TTC549 (cell line): ENCODE data around the gene SHE.
"Not testable (repeated sequence)": the region's sequence is repeated elsewhere in the genome, so short reads cannot be mapped to it uniquely, and the experiment has no call there.

ENCODE experiments used
- FAIRE-seq: peaks from 2 replicates; lab custom pipeline; 2012; peaks lifted over from hg19 to GRCh38; lab: Jason Lieb, UNC

SHE gene

DNA sequence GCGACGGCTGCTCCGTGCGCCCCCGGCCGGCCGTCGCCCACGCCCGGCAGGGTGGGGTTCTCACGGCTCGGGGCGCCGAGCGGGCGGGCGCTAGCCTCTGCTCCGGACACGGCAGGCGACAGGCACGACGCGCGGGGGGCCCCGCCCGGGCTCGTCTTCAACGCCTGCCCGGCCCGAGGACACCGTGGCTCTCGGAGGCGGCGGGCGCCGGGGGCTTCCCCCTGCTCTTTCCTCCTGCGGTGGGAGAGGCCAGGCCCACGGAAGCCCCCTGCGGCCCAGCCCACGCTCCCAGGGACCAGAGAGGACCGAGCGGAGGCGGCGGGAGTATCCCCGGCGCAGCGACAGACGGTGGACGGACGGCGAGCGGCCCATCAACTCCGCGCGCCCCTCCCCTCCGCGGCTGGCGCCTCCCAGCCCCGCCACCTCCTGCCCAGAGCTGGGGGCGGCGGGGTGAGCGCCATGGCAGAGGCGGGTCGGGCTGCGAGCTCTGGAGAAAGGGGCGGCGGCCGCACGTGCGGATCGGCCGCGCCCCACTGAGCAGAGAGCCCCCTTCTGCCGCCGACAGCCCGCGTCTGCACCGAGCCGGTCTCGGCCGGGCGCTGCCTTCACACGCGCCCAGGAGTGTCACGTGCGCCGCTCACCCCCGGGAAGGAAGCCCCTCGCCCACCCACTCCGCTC is at the start of gene SHE, which contains the start of gene TDRD10:
Gene SHE (minus strand): TSS at position 347 of the 678 bp plus-strand sequence. CDS start 386 bp downstream, outside the sequence.
Gene TDRD10 (plus strand): TSS at position 154 of the 678 bp plus-strand sequence. CDS start 4,685 bp downstream, outside the sequence.
- FAIRE-seq = no peak

DNA sequence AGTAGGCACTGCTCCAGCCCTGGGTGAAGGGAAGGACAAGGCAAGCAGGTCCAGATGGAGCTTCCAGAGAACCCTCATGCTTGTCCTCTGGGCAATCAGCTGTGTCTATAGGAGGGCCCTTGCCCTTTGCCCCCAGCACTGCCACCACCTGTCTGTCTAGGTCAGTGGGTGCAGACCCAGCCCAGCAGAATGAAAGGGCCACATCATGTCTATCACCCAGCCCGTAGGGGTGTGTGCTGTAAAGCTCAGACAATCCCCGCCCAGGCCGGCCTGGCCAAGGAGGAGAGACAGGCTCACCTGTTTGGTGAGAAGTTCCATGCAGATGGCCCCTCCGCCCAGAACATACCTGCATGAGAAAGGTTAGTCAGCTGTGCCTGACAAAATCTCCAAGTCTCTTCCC is 49.3 kb upstream of the SHE start:
- no peak for FAIRE-seq

DNA sequence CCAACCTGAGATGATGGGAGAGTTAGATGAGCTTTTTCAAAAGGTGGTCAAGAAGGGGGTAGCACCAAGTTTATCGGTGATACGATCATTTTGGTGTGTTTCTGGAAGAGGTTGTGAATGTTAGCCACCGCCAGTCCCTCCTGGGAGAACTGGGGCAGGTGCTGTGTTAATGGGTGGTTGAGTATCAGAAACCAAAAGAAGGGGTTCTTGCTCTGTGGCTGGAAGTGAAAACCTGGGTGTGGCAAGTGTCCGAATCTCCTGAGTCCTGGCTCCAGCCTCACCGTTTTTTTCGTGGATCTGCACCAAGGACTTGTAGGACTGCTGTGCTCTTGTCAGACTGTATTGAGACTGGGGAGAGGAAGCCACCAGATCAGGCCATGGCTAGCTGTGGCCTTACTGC is 48.4 kb upstream of the SHE start:
- no peak for FAIRE-seq

DNA sequence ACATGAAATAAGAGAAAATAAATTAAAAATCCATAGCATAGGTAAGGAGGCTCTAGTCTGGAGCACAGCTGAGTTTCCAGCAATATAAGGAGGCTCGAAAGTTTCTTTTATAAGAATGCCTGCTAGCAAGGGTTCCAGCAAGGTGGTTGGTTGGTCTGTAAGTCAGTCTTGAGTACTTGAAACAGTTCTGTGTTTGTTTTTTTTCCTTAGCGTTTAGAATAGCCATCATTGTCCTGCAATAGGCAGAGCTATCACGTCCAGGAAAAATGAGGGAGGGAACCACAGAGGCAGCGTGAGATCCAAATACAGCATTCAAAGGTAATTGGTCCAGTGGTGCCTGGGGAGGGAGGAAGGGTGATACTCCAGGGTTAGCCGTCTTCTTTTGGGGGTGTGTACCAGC is 47.9 kb upstream of the SHE start:
- no peak for FAIRE-seq

DNA sequence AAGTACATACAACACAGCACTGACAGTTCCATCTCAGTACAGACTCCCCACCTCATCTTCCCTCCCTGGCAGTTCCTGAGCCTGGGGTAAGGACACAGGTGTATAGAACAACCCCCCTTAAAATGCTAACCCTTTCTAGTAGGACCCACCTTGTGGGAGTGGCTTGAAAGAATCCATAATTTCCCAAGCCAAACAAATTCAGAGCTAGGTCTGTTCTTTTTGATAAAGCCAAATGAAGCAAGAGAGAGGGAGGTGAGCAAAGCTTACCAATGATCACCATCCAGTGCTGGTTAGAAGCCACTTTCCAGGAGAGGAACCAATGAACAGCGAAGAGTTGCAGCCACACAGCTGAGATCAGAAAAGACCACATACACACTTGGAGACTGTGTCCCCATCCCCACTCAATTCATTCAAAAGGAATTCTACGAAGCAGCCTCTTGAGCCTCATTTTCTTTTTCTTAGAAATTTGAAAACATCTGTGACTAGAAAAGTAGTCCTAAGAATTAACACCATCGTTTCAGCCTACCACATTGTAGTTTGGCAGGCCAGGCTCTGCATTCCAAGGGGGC is 47.1 kb upstream of the SHE start:
- no peak for FAIRE-seq

DNA sequence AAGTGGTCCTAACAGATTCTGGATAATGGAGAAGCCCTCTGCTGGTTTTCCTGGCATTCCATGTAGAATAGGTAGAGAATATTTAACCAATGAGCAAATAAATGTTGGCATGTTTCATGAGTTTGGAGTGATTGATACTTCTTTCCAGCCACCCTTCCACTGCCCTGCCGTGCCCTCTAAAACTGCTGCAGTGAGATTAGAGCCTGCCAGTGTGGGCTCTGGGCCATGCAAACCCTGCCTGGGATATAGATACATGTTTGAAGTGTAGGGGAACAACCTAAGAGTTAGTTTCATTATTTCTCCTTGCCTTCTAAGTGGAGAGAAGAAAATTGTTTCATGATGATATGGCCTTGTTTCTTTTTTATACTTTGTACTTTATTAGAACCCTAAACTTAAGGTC is 45.8 kb upstream of the SHE start:
- no peak for FAIRE-seq

DNA sequence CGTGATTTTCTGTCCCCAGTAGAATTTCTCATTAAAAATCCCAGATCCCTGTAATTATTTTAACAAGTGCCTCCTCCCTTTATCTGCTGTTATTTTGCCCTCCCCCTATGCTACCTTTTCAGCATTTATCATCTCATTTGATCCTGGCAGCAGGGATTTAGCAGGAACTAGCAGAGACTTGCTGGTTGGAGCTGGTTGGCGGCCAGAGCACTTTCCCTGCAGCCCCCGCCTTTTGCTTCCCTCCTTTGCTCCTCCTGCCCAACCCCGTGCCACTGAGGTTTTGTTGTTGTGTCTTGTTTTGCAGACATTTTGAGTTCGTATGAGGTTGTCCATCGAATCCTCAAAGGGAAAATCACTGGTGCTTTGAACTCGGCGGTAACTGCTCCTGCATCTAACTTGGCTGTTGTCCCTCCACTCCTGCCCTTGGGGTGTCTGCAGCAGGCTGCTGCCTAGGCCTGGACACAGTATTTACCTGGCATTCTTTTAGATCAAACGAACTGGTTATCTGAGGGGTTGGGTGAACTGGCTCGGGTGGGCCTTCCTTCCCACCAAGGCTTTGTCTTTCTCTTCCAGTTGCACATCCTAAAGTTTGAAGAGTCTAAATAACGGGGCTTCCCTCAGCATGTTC is 45.0 kb upstream of the SHE start:
- FAIRE-seq = no peak

DNA sequence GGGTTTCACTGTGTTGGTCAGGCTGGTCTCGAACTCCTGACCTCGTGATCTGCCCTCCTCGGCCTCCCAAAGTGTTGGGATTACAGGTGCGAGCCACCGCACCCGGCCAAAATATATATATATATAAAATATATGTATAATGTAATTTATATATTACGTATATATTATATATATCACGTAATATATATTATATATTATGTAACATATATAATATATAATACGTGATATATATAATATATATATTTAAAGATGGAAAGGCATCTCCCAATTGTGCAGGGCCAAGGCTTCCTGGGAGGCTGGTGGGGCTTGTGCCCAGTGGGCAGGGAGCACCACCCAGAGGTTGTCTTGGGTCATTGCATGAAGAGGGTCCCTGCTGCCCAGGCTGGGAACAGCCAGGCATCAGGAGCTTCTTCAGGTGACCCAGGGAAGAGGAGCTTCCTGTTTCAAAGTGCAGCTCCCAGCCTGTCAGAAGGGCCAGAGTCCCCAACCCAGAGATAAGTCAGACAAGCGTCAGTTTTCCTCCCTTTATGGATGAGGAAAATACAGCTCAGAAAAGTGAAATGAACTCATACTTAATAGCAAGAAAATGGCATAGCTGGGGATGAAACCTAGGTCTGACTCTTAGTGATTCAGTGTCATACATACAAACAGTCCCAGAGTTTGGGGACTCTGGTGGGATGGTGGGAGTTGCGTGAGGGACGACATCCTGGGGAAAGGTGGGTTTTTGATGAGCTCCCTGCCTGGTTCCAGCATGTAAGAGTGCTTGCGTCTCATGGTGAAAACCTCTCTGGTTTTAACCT is 44.3 kb upstream of the SHE start:
- FAIRE-seq = peak; percentile 97

DNA sequence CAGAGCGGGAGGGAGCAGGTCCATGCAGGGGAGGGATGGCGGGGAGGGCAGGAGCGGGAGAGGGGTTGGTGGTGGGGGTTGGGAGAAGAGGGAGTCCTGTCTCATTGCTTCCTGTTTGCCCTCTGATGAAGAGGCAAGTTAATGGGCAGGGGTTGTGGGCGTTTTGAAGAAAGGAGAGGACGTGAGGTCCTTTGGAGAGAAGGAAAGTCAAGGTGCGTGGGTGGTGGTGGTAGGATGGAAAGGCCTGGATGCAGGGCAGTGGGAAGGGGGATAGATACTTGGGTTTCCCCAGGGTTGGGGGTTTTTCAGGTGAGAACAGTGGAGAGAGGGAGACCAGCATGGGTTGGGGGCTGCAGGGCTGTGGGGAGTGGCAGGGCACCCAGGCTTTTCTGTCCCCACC is 39.0 kb upstream of the SHE start:
- FAIRE-seq = no peak

DNA sequence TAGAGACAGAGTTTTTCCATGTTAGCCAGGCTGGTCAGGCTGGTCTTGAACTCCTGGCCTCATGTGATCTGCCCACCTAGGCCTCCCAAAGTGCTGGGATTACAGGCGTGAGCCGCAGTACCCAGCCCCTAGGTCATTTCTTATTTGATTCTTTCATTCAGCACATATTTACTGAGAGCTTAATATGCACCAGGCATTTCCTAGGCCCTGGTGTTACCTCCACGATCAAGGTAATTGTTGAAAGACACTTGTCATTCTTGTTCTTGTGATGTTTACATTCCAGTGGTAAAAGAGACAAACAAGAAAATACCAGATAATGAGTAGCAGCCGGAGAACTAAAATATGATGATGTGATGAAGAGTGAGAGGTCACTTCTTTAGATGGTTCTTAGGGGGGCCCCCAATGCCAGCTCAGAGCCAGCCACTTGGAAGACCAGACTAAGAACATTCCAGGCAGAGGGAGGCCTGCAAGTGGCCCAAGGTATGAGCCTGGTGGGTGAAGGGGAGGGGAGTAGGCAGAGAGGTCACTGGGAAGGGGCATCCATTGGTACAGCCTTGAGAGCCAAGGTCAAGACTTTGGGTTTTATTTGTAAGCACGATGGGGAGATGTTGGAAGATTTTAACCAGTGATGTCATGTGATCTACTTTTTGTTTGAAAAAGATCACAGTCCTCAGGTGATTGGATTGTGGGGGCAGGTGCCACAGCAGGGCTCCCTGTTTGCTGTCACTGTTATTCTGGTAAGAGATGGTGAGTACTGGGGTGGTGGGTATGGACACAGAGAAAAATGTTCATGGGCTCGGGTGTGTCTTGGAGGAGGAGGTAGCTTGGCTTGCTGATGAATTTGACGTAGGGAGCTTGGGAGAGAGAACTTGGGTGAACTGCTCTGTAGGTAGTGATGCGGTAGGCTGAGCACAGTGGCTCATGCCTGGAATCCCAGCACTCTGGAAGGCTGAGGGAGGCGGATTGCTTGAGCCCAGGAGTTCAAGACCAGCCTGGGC is 37.6 kb upstream of the SHE start:
- no peak for FAIRE-seq

DNA sequence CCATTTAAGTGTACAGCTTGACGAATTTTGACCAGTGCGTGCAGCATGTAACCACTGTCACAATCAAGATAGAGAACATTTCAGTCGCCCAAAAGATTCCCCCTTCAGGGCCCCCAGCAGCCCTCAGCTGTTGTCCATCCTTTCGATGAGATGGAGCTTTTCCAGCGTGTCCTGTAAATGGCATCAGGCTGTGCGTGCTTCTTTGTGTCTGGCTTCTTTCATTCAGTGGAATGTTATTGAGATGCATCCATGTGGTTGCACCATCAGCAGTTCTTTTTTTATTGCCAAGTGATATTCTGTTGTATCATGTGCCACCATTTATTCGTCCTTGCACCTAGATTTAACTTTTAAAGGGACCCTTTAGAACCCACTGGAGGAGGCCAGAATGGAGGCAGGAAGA is 34.4 kb upstream of the SHE start:
- no peak for FAIRE-seq

DNA sequence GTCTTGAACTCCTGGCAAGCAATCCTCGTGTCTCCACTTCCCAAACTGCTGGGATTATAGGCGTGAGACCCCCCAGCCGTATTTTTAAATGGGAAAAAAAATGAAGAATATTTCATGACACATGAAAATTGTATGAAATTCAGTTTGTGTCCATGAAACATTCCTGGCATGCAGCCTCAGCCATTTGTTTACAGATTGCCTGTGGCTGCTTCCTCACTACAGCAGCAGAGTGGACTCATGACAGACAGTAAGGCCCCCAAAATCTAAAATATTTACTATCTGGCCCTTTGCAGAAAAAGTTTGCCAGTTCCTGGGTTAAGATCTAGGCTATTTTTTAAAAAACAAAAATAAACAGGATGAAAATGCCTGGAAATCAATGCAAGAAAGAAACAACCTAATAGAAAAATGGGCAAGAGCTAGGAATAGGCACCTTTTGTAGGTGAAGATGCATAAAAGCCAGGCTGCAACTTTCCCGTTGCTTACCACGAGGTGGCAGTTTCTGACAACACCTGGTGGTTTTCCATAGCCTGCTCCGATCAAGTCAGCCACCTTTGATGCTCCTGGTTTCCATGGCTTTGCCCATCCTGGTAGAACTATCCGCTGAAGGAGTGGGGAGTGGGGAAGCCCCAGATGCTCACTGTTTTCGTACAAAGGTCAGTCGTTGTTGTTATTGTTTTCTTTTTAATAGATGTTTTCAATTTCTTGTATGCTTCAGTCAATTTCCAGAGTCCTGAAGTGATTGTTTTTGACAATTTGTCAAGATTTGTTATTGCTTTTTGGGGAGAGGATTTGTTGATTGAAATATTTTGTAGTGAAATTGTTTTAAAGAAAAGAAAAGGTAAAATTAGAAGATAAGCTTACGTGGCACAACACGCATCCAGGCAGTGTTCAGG is 32.0 kb upstream of the SHE start:
- FAIRE-seq = peak; percentile 36

DNA sequence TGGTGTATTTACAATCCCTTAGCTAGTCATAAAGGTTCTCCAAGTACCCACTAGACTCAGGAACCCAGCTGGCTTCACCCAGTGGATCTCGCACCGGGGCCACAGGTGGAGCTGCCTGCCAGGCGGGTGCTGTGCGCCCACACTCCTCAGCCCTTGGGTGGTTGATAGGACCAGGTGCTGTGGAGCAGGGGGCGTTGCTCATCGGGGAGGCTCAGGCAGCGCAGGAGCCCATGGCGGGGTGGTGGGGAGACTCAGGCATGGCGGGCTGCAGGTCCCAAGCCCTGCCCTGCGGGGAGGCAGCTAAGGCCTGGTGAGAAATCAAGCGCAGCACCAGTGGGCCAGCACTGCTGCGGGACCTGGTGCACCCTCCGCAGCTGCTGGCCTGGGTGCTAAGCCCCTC is 29.7 kb upstream of the SHE start:
- FAIRE-seq = not testable (repeated sequence)

DNA sequence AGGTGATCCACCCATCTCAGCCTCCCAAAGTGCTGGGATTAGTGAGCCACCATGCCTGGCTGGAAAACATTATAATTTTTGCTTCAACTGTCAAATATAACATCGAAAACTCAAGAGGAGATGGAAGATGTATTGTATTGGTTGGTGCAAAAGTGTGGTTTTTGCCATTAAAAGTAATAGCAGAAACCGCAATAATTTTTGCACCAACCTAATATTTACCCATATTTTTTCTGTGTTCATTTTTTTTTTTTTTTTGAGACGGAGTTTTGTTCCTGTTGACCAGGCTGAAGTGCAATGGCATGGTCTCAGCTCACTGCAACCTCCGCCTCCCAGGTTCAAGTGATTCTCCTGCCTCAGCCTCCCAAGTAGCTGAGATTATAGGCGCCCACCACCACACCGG is 27.1 kb upstream of the SHE start:
- FAIRE-seq = no peak

DNA sequence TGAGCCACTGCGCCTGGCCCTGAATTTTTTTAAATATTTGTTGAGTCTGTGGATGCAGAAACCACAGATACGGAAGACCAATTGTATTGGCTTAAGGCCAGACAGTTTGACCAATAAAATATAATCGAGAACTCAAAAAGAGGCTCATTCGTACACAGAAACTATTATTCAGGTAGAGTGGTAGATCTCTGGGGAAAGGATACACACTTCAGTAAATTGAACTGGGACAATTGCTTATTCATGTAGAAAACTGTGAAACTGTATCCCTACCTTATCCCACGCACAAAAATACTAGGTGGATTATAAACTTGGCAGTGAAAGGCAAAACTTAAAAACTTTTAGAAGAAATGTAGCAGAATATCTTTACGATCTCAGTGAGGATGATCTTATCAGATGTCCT is 25.0 kb upstream of the SHE start:
- FAIRE-seq = no peak

DNA sequence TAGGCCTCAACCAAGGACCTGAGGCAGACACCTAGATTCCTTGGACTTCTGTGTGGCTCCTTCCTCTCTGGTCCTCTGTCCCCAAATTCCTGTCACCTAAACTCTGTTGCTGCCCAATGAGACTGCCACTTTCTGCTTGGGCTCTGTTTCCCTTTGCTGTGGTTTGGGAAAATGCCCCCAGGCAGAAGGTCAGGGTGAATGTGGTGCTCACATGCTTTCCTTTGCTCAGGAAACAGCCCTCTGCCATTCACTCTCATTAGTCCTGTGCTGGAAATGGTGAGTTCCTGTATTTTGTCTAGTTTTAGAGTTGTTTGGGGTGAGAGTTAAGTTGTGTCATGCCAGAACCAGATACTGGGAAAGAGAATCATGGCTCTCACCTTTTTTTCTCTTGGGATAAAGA is 22.7 kb upstream of the SHE start:
- no peak for FAIRE-seq

DNA sequence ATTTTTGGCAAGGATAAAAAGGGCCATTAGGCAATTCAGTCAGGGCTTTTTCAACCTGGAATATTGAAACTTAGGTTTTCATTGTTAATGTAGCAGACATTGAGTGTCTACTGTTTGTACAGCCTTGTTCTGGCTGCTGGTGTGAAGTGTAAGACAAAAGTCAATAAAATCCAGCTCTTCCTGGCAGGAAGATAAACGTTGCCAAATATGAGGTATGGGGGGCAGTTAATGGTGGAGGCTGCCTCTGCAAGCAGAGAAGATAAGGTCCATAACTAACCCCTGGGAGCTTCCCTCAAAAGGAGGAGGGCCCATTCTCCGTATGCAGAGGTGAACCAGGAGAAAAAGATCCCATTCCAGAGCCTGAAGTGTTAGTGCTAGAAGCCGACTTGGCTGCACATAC is 19.5 kb upstream of the SHE start:
- FAIRE-seq = no peak

DNA sequence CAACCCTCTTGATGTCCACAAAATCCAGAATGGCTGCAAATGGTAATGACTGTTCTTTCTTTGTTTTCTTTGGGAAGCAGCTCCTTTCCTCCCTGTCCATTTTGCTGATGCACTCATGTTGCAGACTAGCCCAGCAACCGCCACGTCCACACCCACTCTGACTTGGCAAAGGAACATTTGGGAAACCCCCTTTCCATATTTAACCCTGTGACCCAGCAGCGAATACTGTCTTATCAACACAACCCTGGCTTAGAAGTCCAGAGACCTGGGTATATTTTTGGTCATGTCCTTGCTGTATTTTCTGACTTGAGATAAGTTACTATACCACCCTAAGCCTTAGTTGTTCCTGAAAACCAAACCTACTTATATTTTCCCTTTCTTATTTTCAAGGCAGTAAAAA is 18.1 kb upstream of the SHE start:
- FAIRE-seq = no peak

DNA sequence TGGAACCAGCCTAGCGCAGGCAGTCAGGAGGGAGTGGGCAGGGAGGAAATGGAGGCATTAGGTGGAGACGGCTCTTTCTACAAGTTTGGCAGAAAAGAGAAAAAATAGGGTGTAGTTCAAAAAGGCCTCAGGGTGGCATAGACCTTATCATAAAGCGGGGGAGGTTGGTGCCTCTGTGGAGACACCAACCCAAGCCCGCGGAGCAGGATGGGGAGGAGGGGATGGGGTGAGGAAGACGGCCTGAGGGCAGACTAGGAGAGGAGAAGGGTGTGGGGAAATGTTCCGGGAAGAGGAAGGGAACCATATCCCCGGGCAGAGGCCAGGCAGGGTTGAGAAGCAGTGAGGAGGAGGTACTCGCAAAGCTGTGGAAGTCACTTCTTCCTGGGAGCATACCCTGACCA is 17.4 kb upstream of the SHE start:
- no peak for FAIRE-seq

DNA sequence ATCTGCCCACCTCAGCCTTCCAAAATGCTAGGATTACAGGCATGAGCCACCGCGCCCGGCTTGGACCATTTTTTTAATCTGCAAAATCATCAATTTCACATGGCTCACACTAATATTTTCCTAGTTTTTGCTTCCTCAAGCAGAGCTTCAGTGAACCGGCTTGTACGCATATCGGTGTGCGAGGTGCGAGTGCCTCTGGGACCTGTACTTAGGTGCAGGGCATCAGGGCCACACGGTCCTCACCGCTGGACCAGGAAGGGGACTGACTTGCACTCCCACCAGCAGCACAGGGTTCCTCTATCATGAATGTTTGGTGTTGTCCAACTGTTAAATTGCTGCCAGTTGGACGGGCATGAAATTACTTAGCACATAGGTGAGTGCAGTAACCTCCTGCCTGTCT is 15.4 kb upstream of the SHE start:
- FAIRE-seq = no peak

DNA sequence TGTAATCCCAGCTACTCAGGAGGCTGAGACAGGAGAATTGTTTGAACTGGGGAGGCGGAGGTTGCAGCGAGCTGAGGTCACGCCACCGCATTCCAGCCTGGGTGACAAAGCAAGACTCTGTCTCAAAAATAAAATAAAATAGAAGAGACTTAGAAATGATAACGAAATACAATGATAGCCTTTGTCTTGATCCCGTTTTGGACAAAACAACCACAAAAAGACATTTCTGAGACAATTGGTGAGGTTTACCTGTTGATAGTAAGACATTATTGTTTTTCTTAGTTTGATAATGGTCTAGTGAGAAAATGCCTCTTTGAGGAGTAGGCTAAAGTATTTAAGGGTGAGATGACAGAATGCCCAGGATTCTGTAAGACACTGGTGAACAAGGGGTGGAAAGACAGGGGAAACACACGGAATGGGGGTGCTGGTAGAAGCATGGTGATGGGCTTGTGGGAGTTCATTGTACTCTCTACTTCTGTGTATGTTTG is 11.9 kb upstream of the SHE start:
- no peak for FAIRE-seq
